ENCODE data around the gene ODF2L. TPM values are rescaled to one million over a fixed set of nuclear protein-coding genes. Genes with fewer than 3 reads are reported as not detected.

Gene ODF2L
- total and polyA plus RNA-seq, 9 of the 15 experiments (the other 6 are each of a cell fraction or from before 2014, with no cell fraction given), result 2.2 to 6.0 (median 4.7) TPM

DNA sequence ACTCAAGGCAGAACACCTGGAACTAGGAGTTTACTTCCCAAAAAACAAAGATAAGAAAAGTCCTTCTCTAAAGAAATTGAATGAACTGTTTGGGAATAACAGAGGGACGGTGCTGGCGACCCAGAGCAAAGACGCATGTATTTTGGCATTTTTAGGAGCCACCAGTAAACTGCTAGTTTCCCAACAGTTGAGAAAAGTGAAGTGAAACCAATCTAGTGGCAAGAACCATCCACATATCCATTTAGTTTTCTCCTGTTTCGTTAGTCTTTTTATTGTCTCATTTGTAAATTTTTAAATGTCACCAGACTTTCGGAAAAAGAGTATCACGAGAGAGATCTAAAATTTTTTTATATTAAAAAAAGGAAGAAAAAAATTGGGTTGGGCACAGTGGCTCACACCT lies 30.2 kb downstream of the ODF2L start:
- Histone ChIP-seq H3K36me3 (ENCODE audit: control insufficient read depth, insufficient read depth, low read length) (no peaks in the 10 kb centered on the region), H3K4me1 (replicated peaks in 1 of 2; ENCODE audit: control insufficient read depth in 2 of 2, insufficient read depth in 2 of 2, low read length in 2 of 2) (no peaks in the 10 kb centered on the region), H2AFZ (ENCODE audit: low read depth, low read length) (no peak overlapping the region), H4K20me1 (replicated peaks; ENCODE audit: control insufficient read depth, insufficient read depth, low read length) (no peaks in the 10 kb centered on the region), H3K9ac (ENCODE audit: insufficient read depth in 1 of 2, low read depth in 2 of 2, low read length in 2 of 2) (no peak overlapping the region), H3K4me2 (ENCODE audit: insufficient read depth, low read length) (no peak overlapping the region), H3K9me1 (ENCODE audit: control insufficient read depth, insufficient read depth, low read length) (no peaks in the 10 kb centered on the region), H3K9me3 (replicated peaks; ENCODE audit: control insufficient read depth, insufficient read depth, low read depth, low read length) (no peaks in the 10 kb centered on the region), H3K27me3 (ENCODE audit: control insufficient read depth in 2 of 2, insufficient read depth in 2 of 2, low read length in 2 of 2) (no peaks in the 10 kb centered on the region), H3K4me3 (no peak overlapping the region), H3K27ac (ENCODE audit: extremely low read depth, low read depth, low read length) (no peak overlapping the region), H3K79me2 (ENCODE audit: control insufficient read depth, insufficient read depth, low read length) (no peaks in the 10 kb centered on the region)
- intact Hi-C loops (cut with micrococcal nuclease), result no loop called here
- WGBS (ENCODE audit: insufficient coverage, low coverage, missing lambda C conversion rate), result 3% methylated on average over 6 of the region's 6 CpGs
- BruUV-seq (replicated peaks), result no TSS peak
- ChIA-PET POLR2A (no interaction called here), CTCF (ENCODE audit: low intra/inter-chr PET ratio) (no interaction called here)
- TF ChIP-seq WHSC1 (IDR thresholded peaks at IDR 0.05; ENCODE audit: low read length), result no peak
- TF ChIP-seq SOX6 (IDR thresholded peaks at IDR 0.05), result no peak
- TF ChIP-seq ZNF3 (CRISPR knock-in tag; IDR thresholded peaks at IDR 0.05), result no peak
- no peak for TF ChIP-seq ZNF507 (tag; conservative IDR thresholded peaks at IDR 0.05)
- TF ChIP-seq ZNF232 (CRISPR knock-in tag; IDR thresholded peaks at IDR 0.05), result no peak
- TF ChIP-seq ZNF589 (CRISPR knock-in tag; IDR thresholded peaks at IDR 0.05; ENCODE audit: low read depth), result no peak
- TF ChIP-seq DNMT1 (IDR thresholded peaks at IDR 0.05), result no peak
- TF ChIP-seq SLC30A9 (CRISPR knock-in tag; IDR thresholded peaks at IDR 0.05), result no peak
- TF ChIP-seq, protein P1, sequence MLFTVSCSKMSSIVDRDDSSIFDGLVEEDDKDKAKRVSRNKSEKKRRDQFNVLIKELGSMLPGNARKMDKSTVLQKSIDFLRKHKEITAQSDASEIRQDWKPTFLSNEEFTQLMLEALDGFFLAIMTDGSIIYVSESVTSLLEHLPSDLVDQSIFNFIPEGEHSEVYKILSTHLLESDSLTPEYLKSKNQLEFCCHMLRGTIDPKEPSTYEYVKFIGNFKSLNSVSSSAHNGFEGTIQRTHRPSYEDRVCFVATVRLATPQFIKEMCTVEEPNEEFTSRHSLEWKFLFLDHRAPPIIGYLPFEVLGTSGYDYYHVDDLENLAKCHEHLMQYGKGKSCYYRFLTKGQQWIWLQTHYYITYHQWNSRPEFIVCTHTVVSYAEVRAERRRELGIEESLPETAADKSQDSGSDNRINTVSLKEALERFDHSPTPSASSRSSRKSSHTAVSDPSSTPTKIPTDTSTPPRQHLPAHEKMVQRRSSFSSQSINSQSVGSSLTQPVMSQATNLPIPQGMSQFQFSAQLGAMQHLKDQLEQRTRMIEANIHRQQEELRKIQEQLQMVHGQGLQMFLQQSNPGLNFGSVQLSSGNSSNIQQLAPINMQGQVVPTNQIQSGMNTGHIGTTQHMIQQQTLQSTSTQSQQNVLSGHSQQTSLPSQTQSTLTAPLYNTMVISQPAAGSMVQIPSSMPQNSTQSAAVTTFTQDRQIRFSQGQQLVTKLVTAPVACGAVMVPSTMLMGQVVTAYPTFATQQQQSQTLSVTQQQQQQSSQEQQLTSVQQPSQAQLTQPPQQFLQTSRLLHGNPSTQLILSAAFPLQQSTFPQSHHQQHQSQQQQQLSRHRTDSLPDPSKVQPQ (CRISPR knock-in tag; IDR thresholded peaks at IDR 0.05; ENCODE audit: borderline replicate concordance), result no peak
- TF ChIP-seq RCOR1 (IDR thresholded peaks at IDR 0.05; ENCODE audit: borderline replicate concordance in 1 of 2, low read depth in 2 of 2, low read length in 2 of 2), result no peak
- no peak for TF ChIP-seq ATF1 (CRISPR knock-in tag; IDR thresholded peaks at IDR 0.05)
- TF ChIP-seq ATF1 (tag; IDR thresholded peaks at IDR 0.05), result no peak
- TF ChIP-seq SMC3 (conservative IDR thresholded peaks at IDR 0.05; ENCODE audit: insufficient read depth, low read depth, low read length), result no peak
- no peak for TF ChIP-seq RFX5 (IDR thresholded peaks at IDR 0.05; ENCODE audit: low read depth, low read length)
- no peak for TF ChIP-seq HLTF (IDR thresholded peaks at IDR 0.05)
- DNase-seq (ENCODE audit: extremely low read depth in 1 of 4, low spot score in 3 of 4), result no peak
- ATAC-seq, result no peak
- no peak for FAIRE-seq
- in situ Hi-C loops (cut with MboI), result no loop called here
